Esophagus squamous epithelium (tissue), 5 donors: ENCODE data around the gene KLHL12. TPM values are rescaled to one million over a fixed set of nuclear protein-coding genes. Genes with fewer than 3 reads are reported as not detected.
A peak's percentile ranks its signal among the peaks of the same experiment; 100 is the strongest.

Experiments used
- DNase-seq: peaks from one replicate; lab custom pipeline; 2025; lab: John Stamatoyannopoulos, UW
- H3K27ac ChIP-seq, 4 donors: fragments of 200-600 bp; sonication (generic); one replicate each; pipeline ENCODE4 v1.5.1; 2016 to 2019; ENCODE audit warnings: mild to moderate bottlenecking in 1 of 4
- H3K27me3 ChIP-seq, 4 donors: fragments of 200-600 bp; sonication (generic); 1 replicate in 3 of 4; 2 replicates in 1 of 4; pipeline versions ENCODE4 v1.5.1 to v1.6.0; 2017 to 2021; ENCODE audit warnings: antibody characterized with exemption in 1 of 4
- H3K36me3 ChIP-seq, 3 donors: fragments of 200-600 bp; sonication (generic); one replicate each; pipeline ENCODE4 v1.5.1; 2016 to 2019
- H3K4me1 ChIP-seq, 3 donors: fragments of 200-600 bp; sonication (generic); one replicate each; pipeline ENCODE4 v1.5.1; 2017 to 2019
- H3K4me3 ChIP-seq, 4 donors: fragments of 200-600 bp; sonication (generic); 1 replicate in 3 of 4; 2 replicates in 1 of 4; pipeline ENCODE4 v1.5.1; 2016 to 2019; ENCODE audit warnings: mild to moderate bottlenecking in 2 of 4, moderate library complexity in 1 of 4
- H3K9me3 ChIP-seq, 3 donors: fragments of 200-600 bp; sonication (generic); one replicate each; pipeline ENCODE4 v1.5.1; 2016 to 2019
- CTCF ChIP-seq, 6 experiments: fragments of 450-650 bp in 4 of 6; fragments of 200-600 bp in 2 of 6; sonication (generic) in 2 of 6; IDR thresholded peaks; one replicate each; pipeline ENCODE4 v1.5.1; 2016 to 2019; ENCODE audit warnings: antibody characterized with exemption in 6 of 6, mild to moderate bottlenecking in 4 of 6, moderate library complexity in 4 of 6
- POLR2A ChIP-seq, 4 donors: fragments of 450-650 bp; IDR thresholded peaks; one replicate each; pipeline ENCODE4 v1.6.1; 2017; ENCODE audit warnings: antibody characterized with exemption in 4 of 4, mild to moderate bottlenecking in 4 of 4, moderate library complexity in 3 of 4
- WGBS, 2 donors: methylation state at CpG; one replicate each; pipeline ENCODE4 v1.1.5; 2018; 5-methylcytosine and 5-hydroxymethylcytosine counted together
- intact Hi-C: fragments of 100-400 bp; cut with DNase I; formaldehyde crosslinking; loops from one replicate; pipeline ENCODE4 v1.15.0; 2022
- total RNA-seq, 4 donors: library from RNA; depleted of rRNA; stranded (reverse); fragments of >200 nt; gene quantifications; one replicate each; pipeline ENCODE4 v1.1.0, GENCODE V29; 2016
- donor health status: DM: yes; HTN: yes; CAD: no.

Gene KLHL12
- total RNA-seq, 4 donors from 2014 or later: 11.1 to 19.9 (median 14.1) TPM

- H3K4me1 ChIP-seq: peaks cover 34 to 68% (median 44%) of the 10 kb centered on the region in 3 donors
- peaks cover 0 to 36% (median 17%) of the 10 kb centered on the region in 3 donors for H3K36me3 ChIP-seq
- no peak overlapping the region for H3K4me3 ChIP-seq
- WGBS, 2 donors: 14 to 16% methylated on average over 4 of the region's 4 CpGs
- peak overlapping the region; percentile 72 to 100 (median 98) for H3K27ac ChIP-seq
- TF ChIP-seq CTCF (IDR thresholded peaks at IDR 0.05) (no peak), POLR2A (IDR thresholded peaks at IDR 0.05) (peak in 1 of 4 donors; percentile 23)
- intact Hi-C loops: no loop called here
- H3K9me3 ChIP-seq: no peaks in the 10 kb centered on the region
- H3K27me3 ChIP-seq: no peaks in the 10 kb centered on the region
- no peak for DNase-seq
These were observed 25.8 kb upstream of the KLHL12 start for GRCh38 chr1:202952818-202953217.

- no peak for TF ChIP-seq POLR2A (IDR thresholded peaks at IDR 0.05)
- TF ChIP-seq CTCF (IDR thresholded peaks at IDR 0.05): no peak
- no peak overlapping the region for H3K4me3 ChIP-seq
- no peaks in the 10 kb centered on the region for H3K9me3 ChIP-seq
- H3K27me3 ChIP-seq: no peaks in the 10 kb centered on the region
- WGBS, 2 donors: 57 to 71% methylated on average over 1 of the region's 1 CpG
- no peak for DNase-seq
- intact Hi-C loops: no loop called here
- H3K36me3 ChIP-seq: peaks cover 0 to 43% (median 17%) of the 10 kb centered on the region in 3 donors
- H3K4me1 ChIP-seq: peaks cover 34 to 62% (median 42%) of the 10 kb centered on the region in 3 donors
- H3K27ac ChIP-seq: peak overlapping the region; percentile 72 to 100 (median 98)
These were observed 25.1 kb upstream of the KLHL12 start for GRCh38 chr1:202952099-202952498.

- H3K4me1 ChIP-seq: peaks cover 34 to 55% (median 35%) of the 10 kb centered on the region in 3 donors
These were observed 24.4 kb upstream of the KLHL12 start for GRCh38 chr1:202951437-202951836.

GRCh38 chr1:202945483-202945882 is 18.4 kb upstream of the KLHL12 start:
- Histone ChIP-seq H3K27me3 (no peaks in the 10 kb centered on the region), H3K9me3 (no peaks in the 10 kb centered on the region), H3K27ac (no peak overlapping the region), H3K4me1 (peaks cover 0 to under 1% (median 0%) of the 10 kb centered on the region in 3 donors), H3K4me3 (no peak overlapping the region), H3K36me3 (peaks cover 4 to 100% (median 66%) of the 10 kb centered on the region in 3 donors)
- 90 to 92% methylated on average over 2 of the region's 2 CpGs for WGBS, 2 donors
- intact Hi-C loops: no loop called here
- no peak for DNase-seq
- TF ChIP-seq CTCF (IDR thresholded peaks at IDR 0.05) (no peak), POLR2A (IDR thresholded peaks at IDR 0.05) (no peak)

More at GRCh38 chr1:202951437-202951836, 24.4 kb upstream of the KLHL12 start:
- TF ChIP-seq CTCF (IDR thresholded peaks at IDR 0.05) (no peak), POLR2A (IDR thresholded peaks at IDR 0.05) (no peak)
- Histone ChIP-seq H3K27me3 (no peaks in the 10 kb centered on the region), H3K9me3 (no peaks in the 10 kb centered on the region), H3K36me3 (peaks cover under 1 to 49% (median 21%) of the 10 kb centered on the region in 3 donors), H3K4me3 (no peak overlapping the region), H3K27ac (peak overlapping the region in 3 of 4 donors; percentile 97 to 100 (median 99))
- 39 to 92% methylated on average over 1 to 2 of the region's 2 CpGs for WGBS, 2 donors
- intact Hi-C loops: no loop called here
- no peak for DNase-seq

GRCh38 chr1:202944438-202944921 is 17.4 kb upstream of the KLHL12 start:
- intact Hi-C loops: no loop called here
- peaks cover 0 to 10% (median 0%) of the 10 kb centered on the region in 3 donors for H3K4me1 ChIP-seq
- TF ChIP-seq CTCF (IDR thresholded peaks at IDR 0.05): no peak
- TF ChIP-seq POLR2A (IDR thresholded peaks at IDR 0.05): no peak
- H3K27ac ChIP-seq: no peak overlapping the region
- H3K9me3 ChIP-seq: no peaks in the 10 kb centered on the region
- peaks cover 4 to 100% (median 56%) of the 10 kb centered on the region in 3 donors for H3K36me3 ChIP-seq
- no peak overlapping the region for H3K4me3 ChIP-seq
- 75 to 92% methylated on average over 5 of the region's 5 CpGs for WGBS, 2 donors
- no peaks in the 10 kb centered on the region for H3K27me3 ChIP-seq
- DNase-seq: no peak
